AG20443 (cell line): ENCODE results near the gene ATAD2B.

Experiments used
- DNase-seq: peaks from one replicate; pipeline ENCODE4 v3.0.0; 2012; ENCODE audit warnings: low spot score, mixed read lengths

ATAD2B gene

GRCh38 chr2:23699580-23699925 is 227.4 kb downstream of the ATAD2B start:
- no peak for DNase-seq

- no peak for DNase-seq
Measured at GRCh38 chr2:23698721-23699579, 228.0 kb downstream of the ATAD2B start.
